Measurements from ENCODE around the gene TTC38. TPM values are rescaled to one million over a fixed set of nuclear protein-coding genes. Genes with fewer than 3 reads are reported as not detected.

The TTC38 gene
- total RNA-seq, 1 experiment from 2014 or later, result 31.5 TPM

GRCh38 chr22:46278656-46279645 lies 11.1 kb downstream of the TTC38 start:
- H2BK20ac ChIP-seq (ENCODE audit: low read depth, low read length, poor library complexity, severe bottlenecking), result no peak overlapping the region
- Mint-ChIP-seq H3K36me3 (ENCODE audit: insufficient read depth in 1 of 3, low read depth in 3 of 3) (peaks cover 24 to 61% (median 56%) of the 10 kb centered on the region in 3 experiments; a peak in 6 of 7 replicates), H3K27ac (no peak overlapping the region), H3K4me1 (no peaks in the 10 kb centered on the region), H3K4me3 (no peak overlapping the region), H3K27me3 (ENCODE audit: low read depth) (no peaks in the 10 kb centered on the region), H3K9me3 (peaks cover 0 to 5% of the 10 kb centered on the region in 2 experiments; a peak in 1 of 5 replicates)
- H3K4ac ChIP-seq (ENCODE audit: low read depth, low read length), result no peak overlapping the region
- no peak overlapping the region for H3T11ph ChIP-seq (ENCODE audit: low read length)
- no peak overlapping the region for H2BK5ac ChIP-seq (ENCODE audit: insufficient read length, low read length)
- no peak overlapping the region for H3K23ac ChIP-seq (ENCODE audit: insufficient read length, low read depth, low read length)
- H3K4me1 ChIP-seq (ENCODE audit: insufficient read depth, low read length), result no peaks in the 10 kb centered on the region
- H4K8ac ChIP-seq (replicated peaks; ENCODE audit: insufficient read length, low read depth, low read length), result no peak overlapping the region
- no peak overlapping the region for H2AFZ ChIP-seq (ENCODE audit: low read length)
- H3K23me2 ChIP-seq (ENCODE audit: insufficient read length, low read depth, low read length, poor library complexity, severe bottlenecking), result no peaks in the 10 kb centered on the region
- no peaks in the 10 kb centered on the region for H3K79me2 ChIP-seq (ENCODE audit: insufficient read depth, low read length)
- no CpG with 5 or more reads among the region's 22 CpGs for WGBS (ENCODE audit: extremely low coverage, insufficient read length, low lambda C conversion rate)
- H2AK5ac ChIP-seq (ENCODE audit: insufficient read length, low read length), result no peak overlapping the region
- H3K27ac ChIP-seq (ENCODE audit: insufficient read length, low read depth, low read length), result no peak overlapping the region
- no peak overlapping the region for H3K18ac ChIP-seq (ENCODE audit: insufficient read length, low read depth, low read length)
- H3K27me3 ChIP-seq (ENCODE audit: insufficient read depth, low read length), result no peaks in the 10 kb centered on the region
- no peaks in the 10 kb centered on the region for H3K79me1 ChIP-seq (ENCODE audit: insufficient read depth, low read depth, low read length, poor library complexity, severe bottlenecking)
- no peak overlapping the region for H3K14ac ChIP-seq (ENCODE audit: insufficient read depth, low read length)
- no peak overlapping the region for H4K5ac ChIP-seq (ENCODE audit: insufficient read length, low read depth, low read length)
- no peak overlapping the region for H4K91ac ChIP-seq (ENCODE audit: insufficient read length, low read depth, low read length)
- H3K9ac ChIP-seq (ENCODE audit: extremely low read depth, insufficient read length, low read length), result no peak overlapping the region
- no peak overlapping the region for H3K56ac ChIP-seq (ENCODE audit: insufficient read length, low read depth, low read length)
- H3K9me3 ChIP-seq (ENCODE audit: control insufficient read depth, low read depth, low read length), result no peaks in the 10 kb centered on the region
- no peaks in the 10 kb centered on the region for H4K20me1 ChIP-seq (ENCODE audit: control insufficient read depth, insufficient read depth, insufficient read length)
- TF ChIP-seq CTCF (conservative IDR thresholded peaks at IDR 0.05), result no peak
- no peak overlapping the region for H2BK120ac ChIP-seq (ENCODE audit: low read depth, low read length, poor library complexity, severe bottlenecking)
- no peak overlapping the region for H2BK15ac ChIP-seq (ENCODE audit: low read depth, low read length)
- no peak overlapping the region for H2BK12ac ChIP-seq (ENCODE audit: insufficient read length, low read depth, low read length)
- DNase-seq, result no peak
- no peak overlapping the region for H3K4me2 ChIP-seq (ENCODE audit: insufficient read depth, insufficient read length, low read length)

Measured in H9 (cell line).